Activated gamma-delta T cell (primary cell): ENCODE measurements around the gene SNX10.

Source experiments
- DNase-seq: peaks from one replicate; lab custom pipeline; 2025; lab: John Stamatoyannopoulos, UW

SNX10 gene

DNA sequence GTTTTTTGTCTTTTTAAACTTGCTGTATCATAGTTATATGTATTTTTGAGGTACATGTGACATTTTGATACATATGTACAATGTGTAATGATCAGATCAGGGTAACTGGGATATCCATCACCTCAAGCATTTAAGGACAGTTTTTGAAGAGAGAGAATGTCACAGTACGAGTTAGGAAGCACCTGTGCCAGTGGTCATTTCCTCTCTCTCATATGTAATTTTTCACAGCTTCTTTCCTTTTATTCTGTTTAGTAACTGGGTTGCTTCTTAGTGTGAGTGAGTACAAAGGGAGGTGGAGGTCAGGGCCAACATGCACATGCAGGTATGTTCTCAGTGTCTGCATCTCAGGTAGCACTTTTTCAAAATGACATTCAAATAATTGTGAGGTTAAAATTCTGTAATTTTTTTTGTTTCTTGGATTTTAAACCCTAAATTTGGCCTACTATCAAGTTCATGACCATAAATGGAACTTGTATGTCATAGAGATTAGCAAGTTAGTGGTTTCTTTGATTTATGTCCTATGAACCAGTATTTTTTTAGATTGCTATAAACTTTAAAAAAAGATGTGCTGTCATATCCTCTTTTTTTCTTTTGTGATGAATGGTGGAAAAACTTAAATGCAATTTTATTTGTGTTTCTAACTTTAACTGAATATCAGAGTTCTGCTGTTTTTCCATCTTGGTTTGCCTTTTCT lies 42.7 kb downstream of the SNX10 start:
- no peak for DNase-seq

DNA sequence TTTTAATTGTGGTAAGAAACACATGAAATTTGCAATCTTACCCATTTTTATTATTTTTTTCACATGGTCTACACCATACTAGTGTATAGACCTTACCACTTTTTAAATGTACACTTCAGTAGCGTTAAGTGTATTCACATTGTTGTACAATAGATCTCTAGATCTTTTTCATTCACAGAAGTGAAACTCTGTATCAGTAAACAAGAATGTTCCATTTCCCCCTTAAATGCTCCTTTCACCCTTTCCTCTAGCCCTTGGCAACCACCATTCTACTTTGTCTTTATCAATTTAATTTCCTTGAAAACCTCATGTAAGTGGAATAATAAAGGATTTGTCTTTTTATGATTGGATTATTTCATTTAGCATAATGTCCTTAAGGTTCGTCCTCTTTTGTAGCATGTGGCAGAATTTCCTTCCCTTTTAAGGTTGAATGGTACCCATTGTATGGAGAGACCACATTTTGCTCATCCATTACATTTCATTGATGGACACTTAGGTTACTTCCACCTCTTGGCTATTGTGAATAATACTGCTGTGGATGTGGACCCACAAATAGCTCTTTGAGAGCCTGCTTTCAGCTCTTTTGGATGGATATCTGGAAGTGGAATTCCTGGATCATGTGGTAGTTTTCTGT lies 45.7 kb downstream of the SNX10 start:
- DNase-seq = no peak

DNA sequence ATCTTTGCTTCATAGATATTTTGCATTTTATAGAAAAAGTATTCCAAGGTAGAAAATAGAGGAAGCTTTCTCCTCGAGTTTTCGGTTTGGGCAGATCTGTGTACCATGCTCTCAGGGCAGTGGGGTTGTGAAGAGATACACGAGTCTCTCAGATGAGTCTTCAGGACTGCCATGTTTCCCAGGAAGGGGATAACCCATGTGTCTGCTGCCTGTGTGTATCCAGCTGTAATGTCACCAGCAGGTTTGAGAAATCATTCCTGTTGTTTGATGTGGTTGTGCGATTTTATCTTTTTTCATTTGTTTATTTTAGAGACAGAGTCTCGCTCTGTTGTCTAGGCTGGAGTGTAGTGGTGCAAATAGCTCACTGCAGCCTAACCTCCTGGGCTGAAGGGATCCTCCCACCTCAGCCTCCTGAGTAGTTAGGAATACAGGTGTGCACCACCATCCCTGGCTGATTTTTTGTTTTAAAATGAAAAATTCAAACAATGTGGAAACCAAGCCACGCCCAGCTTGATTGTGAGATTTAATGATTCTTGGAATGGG lies 48.9 kb downstream of the SNX10 start:
- no peak for DNase-seq

DNA sequence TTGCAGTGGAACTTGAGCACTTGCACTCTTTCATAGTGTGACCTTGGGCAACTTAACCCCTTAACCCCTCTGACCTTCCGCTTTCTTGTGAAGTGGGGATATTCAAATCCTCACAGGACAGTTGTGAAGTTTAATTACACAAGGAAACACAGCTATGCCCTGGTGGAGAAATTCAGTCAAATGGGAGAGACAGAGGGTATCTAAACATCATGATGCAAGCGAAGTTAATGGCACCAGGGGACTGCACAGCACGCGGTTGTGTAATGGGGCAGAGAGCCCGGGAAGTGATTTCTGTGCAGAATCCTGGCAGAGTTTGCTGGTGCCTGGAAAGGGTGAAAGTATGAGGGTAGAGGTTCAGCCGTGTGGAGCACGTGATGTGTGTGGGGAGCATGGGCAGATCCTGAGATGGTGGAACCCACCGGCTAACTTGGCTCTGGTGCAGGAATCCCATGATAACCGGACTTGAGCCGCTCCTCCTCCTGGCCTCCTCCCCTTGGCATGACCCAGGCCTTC lies 51.7 kb downstream of the SNX10 start:
- DNase-seq = no peak

DNA sequence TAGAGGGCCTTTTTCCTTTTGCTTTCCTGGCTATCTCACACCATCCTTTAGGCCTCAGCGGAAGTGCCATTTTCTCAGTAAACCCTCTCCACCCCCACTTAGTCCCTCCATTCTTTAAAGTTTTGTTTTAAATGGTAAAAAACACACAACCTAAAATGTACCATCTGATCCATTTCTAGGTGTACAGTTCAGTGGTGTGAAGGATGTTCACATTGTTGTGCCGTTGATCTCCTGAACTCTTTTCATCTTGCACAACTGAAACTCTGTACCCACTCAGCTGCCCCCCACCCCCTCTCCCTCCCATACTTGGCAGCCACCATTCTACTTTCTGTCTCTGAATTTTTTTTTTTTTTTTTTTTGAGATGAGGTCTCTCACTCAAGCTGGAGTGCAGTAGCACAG lies 52.2 kb downstream of the SNX10 start:
- DNase-seq = no peak

DNA sequence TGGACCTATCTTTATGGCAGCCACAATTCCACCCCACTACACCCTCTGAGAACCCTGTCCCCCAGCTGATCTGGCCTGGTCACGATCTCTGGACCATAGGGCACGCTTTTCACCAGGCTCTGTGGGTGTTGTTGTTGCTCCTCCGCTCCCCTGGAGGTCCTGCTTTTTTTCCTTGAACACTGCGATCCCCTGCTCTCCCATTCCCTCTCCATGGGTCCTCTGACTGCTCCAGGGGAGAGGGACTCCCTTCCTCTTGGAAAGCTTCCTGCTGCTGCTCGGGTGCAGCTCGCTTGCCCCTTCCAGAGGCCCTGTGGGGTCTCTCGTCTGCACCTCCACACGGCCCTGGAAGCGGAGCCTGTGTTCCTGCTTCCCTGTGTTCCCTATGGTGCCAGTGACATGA lies 53.5 kb downstream of the SNX10 start:
- DNase-seq = no peak

DNA sequence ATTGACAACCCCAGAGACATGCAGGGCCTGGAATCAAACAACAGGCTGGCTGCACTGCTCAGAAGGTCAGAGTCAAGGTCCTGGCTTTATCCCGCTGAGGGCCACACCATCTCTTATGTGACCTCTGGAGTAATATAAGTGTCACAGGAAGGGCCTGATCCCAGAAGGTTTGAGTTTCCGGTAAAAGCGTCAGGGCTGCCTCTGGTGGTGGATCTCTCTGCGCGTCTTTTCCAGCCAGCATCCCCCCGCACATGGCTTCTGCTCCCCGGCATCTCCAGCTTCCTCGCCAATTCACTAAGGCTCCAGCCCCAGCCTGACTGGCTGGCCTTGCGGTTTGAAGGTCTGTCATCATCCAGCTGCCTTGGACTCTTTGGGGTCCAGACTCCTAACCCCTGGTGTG lies 54.2 kb downstream of the SNX10 start:
- no peak for DNase-seq

DNA sequence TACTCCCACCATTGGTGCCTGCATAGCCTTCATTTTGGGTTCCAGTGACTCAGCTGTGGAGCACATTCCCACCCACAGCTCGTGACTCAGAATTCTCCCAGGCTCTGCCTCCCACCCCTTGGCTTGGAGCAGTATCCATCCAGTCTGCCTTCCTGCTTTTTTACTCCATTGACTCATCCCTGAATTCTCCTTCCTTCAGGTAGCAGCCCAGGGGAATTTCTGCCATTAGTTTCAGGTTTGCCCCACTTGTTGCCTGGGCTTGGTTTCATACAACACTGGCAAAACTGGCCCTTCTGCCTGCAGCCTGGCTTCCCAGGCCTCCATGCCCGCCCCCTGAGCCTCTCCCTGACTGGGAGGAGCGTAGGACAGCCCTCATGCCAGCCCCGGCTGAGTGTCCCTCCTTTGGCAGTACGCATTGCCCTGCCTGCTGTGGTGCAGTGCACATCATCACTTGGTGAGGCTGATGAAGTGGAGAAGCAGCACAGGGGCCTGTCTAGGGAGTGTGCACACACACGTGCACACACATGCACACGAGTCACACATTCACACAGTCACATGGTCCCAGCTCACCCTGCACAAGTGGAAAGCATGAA lies 55.0 kb downstream of the SNX10 start:
- DNase-seq = no peak

DNA sequence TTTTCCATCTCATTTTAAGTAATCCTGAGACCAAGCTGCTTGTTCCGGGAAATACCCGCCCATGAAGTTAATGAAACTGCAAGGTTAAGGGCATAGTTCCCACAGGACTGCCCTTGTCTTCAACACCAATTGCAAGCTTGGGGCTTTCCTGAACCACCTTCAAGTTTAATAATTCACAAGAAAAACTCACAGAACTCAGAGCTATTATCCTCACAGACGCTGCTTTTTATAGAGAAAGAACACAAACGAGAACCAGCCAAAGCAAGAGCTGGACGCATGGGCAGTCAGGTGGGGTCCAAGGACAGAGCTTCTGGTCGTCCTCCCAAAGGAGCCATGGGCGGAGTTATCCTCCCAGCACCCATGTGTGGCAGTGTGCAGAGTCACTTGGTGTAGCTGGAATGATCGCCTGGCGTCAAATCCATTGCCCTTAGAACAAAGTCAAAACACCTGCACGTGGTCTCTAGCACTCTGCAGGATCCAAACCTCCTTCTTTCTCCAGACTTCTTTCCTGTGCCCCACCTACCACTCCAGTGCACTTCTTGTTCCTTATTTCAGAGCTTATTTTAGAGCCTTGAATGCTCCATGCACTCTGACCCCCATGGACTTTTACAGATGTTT lies 56.7 kb downstream of the SNX10 start:
- DNase-seq = no peak

DNA sequence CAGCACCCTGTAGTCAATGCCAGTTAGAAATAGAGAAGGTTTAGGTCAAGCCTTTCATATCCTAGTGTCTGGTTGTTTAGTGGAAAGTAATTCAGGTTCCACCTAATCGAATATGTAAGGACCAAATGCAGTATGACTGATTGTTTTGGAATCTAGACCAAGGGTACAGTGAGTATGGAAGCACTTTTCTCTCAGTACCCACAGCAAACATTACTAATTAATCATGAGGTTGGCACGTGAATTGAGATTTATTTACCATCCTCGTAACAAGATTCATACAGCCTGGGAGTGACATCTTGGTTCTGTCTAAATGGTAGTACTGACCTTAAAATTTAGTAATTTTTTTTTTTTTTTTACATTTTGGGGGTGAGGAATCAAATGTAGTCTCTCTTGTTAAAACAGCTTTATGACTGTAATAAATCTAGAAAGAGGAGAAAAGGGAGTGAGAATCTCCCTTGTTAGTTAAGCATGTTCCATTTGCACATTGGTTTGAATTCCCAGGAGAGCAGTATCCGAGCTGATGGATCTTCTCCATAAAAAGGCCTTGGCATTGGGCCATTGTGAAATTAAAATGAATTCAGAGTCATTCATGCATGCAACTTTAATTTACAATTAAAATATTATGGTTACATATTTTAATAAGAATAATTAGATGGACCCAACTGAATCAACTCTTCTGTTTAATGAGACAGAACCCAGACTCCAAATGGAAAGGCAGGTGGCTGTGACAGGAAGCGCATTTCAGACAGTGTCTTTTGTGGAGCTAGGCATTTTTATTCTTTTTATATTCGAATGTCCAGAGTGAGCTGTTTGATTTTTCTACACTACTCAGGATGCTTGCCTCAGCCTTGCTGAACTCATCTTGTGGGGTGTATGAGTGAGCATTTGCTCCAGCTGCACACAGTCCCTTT lies 57.6 kb downstream of the SNX10 start:
- DNase-seq = no peak

DNA sequence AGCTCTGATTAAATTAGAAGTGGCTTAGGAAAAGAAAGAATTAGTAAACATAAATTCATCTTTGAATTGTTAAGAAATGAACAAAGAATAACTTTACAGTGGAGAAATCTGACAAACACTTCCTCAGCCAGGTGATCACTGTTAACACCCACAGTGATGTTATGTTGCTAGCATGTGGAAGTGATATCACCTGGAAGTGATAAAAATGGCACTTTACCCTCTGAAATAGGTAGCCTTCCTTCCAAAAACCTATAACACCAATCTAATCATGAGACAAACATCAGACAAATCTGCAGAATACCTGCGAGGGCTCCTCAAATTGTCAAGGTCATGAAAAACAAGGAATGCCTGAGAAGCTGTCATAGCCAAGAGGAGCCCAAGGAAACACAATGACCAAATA lies 59.5 kb downstream of the SNX10 start:
- DNase-seq = no peak

DNA sequence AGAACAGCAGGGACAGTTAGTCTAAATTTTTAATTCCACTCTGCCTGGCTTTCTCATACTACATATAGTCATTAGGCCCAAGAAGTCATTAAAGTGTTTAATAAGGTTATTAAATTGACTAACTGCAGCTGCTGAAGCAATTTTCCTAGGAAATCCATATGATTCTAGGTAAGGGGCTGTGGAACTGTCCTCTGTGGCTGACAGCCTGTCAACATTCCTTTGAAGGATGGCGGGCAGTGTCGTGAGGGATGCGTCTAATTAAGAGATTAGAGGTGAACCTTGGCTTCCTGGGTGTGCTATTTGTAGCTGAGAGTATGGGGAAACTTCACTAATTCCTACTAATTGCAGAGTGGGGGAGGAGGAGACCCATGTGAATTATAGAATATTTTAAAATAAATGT lies 64.6 kb downstream of the SNX10 start:
- no peak for DNase-seq

DNA sequence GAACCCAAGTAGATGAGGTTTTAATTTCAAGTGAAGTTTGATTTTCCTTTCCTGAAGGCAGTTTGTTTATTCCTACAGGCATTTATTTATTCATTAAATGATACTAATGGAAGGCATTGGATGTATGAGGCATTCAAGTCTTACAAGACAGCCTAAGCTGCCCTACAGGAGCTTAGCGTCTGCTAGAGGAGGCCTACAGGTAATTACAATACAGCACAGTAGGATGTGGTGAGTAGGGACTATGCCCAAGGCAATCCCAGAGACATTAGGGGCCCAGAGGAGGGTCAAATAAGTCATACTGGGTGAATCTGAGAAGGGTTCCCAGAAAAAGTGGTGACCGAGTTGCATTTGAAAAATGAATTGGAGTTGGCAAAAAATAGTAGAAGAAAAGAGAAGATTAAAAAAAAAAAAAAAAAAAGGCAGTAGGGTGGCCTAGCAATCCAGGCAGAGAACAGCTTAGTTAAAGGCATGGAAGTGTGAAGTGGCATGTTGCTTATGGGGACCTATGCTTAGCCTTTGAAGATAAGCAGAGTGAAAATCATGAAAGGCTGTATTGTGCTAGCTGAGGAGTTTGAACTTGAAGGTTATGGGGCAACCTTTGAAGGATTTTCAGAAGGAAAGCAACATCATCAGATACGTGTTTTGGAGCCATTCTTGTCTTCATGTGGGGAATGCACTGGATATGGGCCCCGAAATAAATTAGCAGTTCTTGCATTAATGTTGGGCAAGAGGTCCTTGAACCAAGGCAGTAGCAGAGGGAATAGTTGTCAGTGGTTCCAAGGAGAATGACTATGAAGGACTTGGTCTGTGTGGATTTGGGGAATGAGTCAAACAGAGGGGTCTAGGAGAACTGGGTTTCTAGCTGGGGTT lies 65.5 kb downstream of the SNX10 start:
- DNase-seq = no peak

DNA sequence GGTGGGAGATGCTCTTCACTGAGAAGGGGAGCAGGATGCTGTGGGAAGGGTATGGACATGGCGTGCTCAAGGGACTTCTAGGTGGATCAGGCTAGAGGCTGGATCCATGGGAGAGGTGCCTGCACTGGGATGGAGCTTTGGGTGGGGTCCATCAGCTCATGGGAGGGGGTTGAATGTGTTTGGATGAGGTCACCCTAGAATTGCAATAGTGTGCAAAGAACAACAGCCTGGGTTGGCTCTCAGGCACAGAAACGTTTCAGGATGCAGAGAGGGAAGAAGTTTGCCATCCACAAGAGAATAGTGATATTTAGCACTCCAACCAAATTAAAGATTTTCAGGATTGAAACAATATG lies 66.1 kb downstream of the SNX10 start:
- DNase-seq = no peak

DNA sequence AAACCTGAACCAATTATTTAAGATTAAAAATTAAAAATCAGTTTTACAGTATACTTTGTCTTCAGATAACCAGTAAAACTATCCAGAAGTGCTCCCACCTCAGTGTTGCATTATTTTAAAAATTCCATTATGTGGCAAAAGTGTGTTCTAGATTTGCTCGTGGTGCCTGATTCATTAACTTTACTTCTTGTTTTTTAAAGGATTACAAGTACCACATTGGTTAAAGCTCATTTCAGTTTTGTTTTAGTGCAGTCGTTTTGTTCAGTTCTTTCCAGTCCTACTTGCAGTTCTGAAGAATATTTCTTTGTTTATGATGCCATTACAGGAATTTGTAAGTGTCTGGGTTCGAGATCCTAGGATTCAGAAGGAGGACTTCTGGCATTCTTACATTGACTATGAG lies 69.0 kb downstream of the SNX10 start:
- no peak for DNase-seq

DNA sequence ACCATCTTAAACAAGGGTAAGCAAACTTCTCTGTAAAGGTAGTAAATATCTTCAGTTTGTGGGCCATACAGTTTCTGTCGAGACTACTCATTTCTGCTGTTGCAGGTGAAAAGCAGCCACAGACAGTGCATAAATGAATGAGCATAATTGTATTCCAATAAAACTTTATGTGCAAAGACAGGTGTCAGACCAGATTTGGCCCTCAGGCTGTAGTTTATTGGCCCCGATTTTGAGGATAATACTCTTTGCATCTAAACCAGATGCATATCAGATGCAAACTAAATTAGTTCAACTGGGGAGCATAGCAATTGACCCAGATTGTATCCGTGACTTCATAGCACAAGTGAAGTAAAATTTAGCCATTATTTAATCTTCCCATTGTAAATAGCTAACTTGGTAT lies 70.0 kb downstream of the SNX10 start:
- DNase-seq = no peak

DNA sequence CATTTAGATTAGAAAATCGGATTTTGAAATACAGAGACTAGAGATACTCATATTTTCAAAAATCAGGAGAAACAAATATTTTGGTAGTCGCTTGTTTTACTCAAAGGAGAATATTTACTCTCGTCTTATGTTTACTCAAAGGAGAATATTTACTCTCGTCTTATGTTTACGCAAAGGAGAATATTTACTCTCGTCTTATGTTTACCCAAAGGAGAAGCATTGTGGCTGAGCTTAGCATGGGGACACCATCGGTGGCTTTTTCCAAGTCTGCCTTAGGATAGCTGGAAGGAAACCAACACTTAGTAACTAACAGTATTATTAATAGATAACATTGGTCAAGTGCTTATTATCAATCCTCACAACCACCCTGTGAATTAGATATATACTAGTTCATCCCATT lies 71.8 kb downstream of the SNX10 start:
- DNase-seq = no peak

DNA sequence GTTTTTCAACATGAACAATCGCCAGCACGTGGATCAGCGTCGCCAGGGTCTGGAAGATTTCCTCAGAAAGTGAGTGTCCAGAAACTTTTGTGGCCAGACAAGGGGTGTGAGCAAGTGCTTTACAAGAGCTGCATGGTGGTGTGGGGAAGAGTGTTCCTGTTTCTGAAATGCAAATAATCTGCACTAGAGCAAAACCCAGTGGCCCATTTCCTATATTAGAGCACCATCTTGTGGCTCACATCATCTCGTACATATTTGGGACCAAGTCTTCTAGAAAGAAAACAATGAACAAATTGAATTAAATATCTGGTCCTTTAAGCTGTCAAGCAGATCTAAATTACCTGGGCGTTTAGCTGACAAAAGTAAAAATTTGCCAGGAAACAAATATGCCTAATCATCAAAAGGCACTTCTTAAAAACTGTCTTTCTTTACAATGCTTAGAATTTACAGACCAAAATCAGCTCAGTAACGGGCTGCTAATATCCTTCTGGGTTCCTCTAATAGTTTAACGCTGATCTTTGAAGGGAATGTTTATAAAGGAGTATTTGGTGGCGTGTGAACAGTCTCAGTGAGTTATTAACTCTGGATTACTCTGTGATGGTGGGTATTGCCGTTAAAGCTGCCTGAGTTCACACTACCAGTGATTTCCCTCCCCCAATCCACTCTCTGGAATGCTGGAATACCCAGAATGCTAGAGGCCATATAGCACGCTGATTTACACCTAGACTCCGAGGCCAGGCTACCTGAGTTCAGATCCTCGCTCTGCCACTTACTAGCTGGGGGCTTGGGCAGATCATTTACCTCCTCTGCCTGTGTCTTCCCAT lies 73.6 kb downstream of the SNX10 start:
- DNase-seq = no peak

DNA sequence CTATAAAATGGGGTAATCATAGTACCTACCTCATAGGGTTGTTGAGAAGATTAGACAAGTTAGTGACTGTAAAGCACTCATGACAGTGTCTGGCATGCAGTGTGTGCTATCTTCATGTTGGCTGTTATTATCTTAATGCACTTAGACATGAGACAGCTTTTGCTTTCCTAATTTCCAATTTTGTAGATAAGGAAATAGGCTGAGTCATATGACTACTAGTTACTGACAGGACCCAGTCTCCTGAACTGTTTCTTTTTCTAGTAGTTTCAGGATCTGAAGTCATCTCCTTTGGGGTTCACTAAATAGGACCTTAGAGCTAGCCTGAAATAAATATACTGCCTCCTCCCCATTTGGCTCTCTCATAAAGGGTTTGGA lies 74.2 kb downstream of the SNX10 start:
- no peak for DNase-seq

DNA sequence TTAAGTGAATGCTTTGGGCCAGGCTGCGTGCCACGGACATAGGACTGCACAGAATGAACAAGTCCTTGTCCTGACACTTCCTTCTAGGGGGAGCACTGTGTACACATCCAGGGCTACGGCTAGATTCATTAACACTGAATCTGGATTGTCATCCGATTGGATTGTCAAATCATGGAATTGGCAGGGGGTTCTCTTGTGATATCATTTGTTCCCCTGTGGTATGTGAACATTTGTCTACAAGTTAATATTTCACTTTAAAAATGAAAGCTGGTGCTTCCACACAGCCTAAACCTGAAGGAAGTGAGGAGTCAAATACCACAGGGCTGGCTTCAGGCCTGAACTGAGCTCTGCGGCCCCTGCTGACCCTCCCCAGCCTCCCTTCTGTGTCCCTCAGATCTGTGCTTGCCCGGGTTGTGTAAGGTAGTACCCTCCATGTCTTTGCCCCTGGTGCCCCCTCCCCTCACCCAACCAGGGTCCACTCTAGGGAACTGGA lies 75.6 kb downstream of the SNX10 start:
- no peak for DNase-seq
